Thyroid gland (tissue), 4 donors: ENCODE data around the gene R3HDML.

Experiments used
- POLR2A ChIP-seq, 2 donors: fragments of 450-650 bp; IDR thresholded peaks; one replicate each; pipeline ENCODE4 v1.6.1; 2017; ENCODE audit warnings: antibody characterized with exemption in 2 of 2, mild to moderate bottlenecking in 2 of 2, moderate library complexity in 1 of 2
- TF ChIP-seq, protein P1 (sequence below), 6 experiments: fragments of 200-600 bp in 3 of 6; fragments of 450-650 bp in 3 of 6; sonication (generic) in 3 of 6; IDR thresholded peaks; one replicate each; pipeline ENCODE4 v1.5.1; 2016 to 2019; ENCODE audit warnings: antibody characterized with exemption in 6 of 6, mild to moderate bottlenecking in 2 of 6, inconsistent platforms in 1 of 6, moderate library complexity in 1 of 6

DNA sequence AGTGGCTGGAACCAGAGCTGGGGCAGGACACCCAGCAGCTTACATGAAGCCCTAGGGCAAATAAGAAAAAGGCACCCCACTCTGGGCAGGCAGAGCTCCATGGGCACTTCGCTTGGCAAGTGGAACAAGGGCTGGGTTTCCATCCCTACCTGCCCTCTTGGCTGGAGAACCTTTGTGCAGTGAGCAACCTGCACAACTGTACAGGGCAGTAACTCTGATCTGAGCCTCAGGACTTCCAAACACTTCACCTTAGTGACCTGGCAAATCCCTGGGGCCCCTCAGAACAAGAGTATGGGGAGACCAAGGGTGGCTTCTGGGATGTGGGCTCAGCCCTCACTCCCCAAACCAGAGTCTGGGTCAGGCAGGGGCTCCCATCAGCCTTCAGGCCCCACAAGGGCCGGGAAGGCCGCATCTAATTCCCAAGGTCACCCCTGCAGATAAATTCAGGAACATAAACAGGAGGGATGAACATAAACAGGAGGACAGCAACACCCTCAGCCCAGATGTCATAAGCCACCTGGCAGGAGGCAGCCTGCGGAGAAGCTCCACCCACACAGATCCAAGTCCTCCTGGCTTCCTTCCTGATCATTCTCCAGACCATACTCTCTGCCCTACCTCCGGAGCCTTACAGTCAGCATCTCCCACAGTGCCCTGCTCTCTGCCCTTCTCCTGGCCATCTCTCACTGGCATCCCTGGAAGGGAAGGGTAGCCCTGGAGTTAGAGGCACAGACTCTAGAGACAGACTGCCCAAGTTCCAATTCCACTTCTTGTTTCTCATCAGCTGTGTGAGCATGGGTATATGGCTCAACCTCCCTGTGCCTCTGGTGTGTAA, 56.1 kb downstream of the R3HDML start:
- TF ChIP-seq, protein P1, sequence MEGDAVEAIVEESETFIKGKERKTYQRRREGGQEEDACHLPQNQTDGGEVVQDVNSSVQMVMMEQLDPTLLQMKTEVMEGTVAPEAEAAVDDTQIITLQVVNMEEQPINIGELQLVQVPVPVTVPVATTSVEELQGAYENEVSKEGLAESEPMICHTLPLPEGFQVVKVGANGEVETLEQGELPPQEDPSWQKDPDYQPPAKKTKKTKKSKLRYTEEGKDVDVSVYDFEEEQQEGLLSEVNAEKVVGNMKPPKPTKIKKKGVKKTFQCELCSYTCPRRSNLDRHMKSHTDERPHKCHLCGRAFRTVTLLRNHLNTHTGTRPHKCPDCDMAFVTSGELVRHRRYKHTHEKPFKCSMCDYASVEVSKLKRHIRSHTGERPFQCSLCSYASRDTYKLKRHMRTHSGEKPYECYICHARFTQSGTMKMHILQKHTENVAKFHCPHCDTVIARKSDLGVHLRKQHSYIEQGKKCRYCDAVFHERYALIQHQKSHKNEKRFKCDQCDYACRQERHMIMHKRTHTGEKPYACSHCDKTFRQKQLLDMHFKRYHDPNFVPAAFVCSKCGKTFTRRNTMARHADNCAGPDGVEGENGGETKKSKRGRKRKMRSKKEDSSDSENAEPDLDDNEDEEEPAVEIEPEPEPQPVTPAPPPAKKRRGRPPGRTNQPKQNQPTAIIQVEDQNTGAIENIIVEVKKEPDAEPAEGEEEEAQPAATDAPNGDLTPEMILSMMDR (IDR thresholded peaks at IDR 0.05), result no peak
- no peak for TF ChIP-seq POLR2A (IDR thresholded peaks at IDR 0.05)
